ENCODE results near the gene PIGZ.
A peak's percentile ranks its signal among the peaks of the same experiment; 100 is the strongest.

PIGZ gene

DNA sequence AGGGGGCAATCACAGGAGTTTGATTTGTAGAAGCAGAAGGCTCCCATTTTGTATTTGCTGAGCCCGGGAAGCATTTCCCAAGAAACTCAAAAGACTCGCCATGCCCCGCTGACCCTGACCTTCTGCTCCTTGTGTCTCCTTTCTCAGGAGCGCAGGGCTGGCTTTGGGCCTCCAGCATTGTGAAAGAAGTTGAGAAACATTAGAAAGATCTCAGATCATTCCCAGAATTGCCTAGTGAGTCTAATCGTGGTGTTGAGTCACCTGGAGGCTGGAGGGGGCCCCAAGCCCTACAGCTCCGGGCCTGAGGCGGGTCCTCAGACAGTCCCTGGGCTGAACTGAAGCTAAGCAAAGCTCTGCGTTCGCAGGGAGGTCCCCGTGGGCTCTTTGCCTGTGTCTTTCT is 10.9 kb upstream of the PIGZ start:
- TF ChIP-seq, protein P1, sequence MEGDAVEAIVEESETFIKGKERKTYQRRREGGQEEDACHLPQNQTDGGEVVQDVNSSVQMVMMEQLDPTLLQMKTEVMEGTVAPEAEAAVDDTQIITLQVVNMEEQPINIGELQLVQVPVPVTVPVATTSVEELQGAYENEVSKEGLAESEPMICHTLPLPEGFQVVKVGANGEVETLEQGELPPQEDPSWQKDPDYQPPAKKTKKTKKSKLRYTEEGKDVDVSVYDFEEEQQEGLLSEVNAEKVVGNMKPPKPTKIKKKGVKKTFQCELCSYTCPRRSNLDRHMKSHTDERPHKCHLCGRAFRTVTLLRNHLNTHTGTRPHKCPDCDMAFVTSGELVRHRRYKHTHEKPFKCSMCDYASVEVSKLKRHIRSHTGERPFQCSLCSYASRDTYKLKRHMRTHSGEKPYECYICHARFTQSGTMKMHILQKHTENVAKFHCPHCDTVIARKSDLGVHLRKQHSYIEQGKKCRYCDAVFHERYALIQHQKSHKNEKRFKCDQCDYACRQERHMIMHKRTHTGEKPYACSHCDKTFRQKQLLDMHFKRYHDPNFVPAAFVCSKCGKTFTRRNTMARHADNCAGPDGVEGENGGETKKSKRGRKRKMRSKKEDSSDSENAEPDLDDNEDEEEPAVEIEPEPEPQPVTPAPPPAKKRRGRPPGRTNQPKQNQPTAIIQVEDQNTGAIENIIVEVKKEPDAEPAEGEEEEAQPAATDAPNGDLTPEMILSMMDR (IDR thresholded peaks at IDR 0.05; ENCODE audit: low read depth, low read length), result no peak
- peak; percentile 77 to 92 for DNase-seq (ENCODE audit: low read depth in 2 of 2)
- H3K4me3 ChIP-seq (replicated peaks in 1 of 2; ENCODE audit: low read depth in 2 of 2, low read length in 2 of 2), result no peak overlapping the region

GRCh38 chr3:196976941-196977340 is 8.3 kb upstream of the PIGZ start:
- no peak overlapping the region for H3K4me3 ChIP-seq (replicated peaks in 1 of 2; ENCODE audit: low read depth in 2 of 2, low read length in 2 of 2)
- DNase-seq (ENCODE audit: low read depth in 2 of 2), result no peak
- TF ChIP-seq, protein P1 (IDR thresholded peaks at IDR 0.05; ENCODE audit: low read depth, low read length), result no peak

DNA sequence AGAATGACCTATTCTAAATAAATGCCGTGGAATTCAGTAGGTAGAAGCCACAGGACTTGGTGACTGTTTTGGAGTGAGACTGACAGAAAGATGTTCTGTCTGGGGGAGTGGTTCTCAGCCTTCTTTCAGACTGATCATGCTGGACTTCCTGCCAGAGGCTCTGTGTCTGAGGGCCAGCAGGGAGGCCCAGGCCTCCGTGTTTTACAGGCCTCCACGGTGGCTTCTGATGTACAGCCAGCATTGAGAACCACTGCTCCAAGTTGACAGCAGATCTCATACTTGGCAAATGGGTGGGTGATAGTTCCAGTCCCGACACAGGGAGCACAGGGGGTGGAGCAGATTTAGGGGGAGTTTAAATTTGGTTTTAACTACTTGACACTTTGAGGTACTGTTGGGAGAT is 6.7 kb upstream of the PIGZ start:
- no peak overlapping the region for H3K4me3 ChIP-seq (replicated peaks in 1 of 2; ENCODE audit: low read depth in 2 of 2, low read length in 2 of 2)
- DNase-seq (ENCODE audit: low read depth in 2 of 2), result no peak
- TF ChIP-seq, protein P1 (IDR thresholded peaks at IDR 0.05; ENCODE audit: low read depth, low read length), result no peak

GRCh38 chr3:196974661-196975060 is 6.0 kb upstream of the PIGZ start:
- DNase-seq (ENCODE audit: low read depth in 2 of 2), result no peak
- TF ChIP-seq, protein P1 (IDR thresholded peaks at IDR 0.05; ENCODE audit: low read depth, low read length), result no peak
- no peak overlapping the region for H3K4me3 ChIP-seq (replicated peaks in 1 of 2; ENCODE audit: low read depth in 2 of 2, low read length in 2 of 2)

GRCh38 chr3:196971094-196971698 is 2.6 kb upstream of the PIGZ start:
- TF ChIP-seq, protein P1 (IDR thresholded peaks at IDR 0.05; ENCODE audit: low read depth, low read length), result no peak
- no peak overlapping the region for H3K4me3 ChIP-seq (replicated peaks in 1 of 2; ENCODE audit: low read depth in 2 of 2, low read length in 2 of 2)
- DNase-seq (ENCODE audit: low read depth in 2 of 2), result peak in 1 of 2 donors; percentile 18

DNA sequence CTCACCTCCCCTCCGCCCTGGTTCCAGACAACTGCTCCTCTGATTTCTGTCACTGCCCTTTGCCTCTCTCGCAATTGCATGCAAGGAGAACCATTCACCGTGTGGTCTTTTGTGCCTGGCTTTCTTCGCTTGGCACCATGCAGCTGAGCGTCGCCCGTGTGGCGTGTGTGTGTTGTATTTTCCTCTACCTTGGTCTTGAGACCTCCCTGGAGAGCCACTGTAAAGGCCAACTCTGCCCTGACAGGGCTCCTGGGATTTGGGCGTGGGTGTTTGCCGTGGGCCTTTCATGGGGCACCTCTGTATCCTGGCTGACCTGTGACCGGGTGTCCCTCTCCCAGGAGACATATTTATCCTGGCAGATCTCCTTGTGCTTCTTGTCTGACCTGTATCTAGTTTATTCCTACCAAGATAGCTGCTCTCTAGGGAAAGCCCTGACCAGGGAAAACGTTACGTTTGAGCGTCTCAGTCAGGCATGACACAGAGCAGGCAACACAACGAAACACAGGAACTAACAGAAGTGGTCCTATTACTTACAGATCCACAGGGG is 2.0 kb upstream of the PIGZ start:
- H3K4me3 ChIP-seq (replicated peaks in 1 of 2; ENCODE audit: low read depth in 2 of 2, low read length in 2 of 2), result no peak overlapping the region
- TF ChIP-seq, protein P1 (IDR thresholded peaks at IDR 0.05; ENCODE audit: low read depth, low read length), result no peak
- DNase-seq (ENCODE audit: low read depth in 2 of 2), result no peak
